Uterus (tissue), 2 donors: ENCODE measurements around the gene PARD3.

Experiments used
- CTCF ChIP-seq, 4 experiments: fragments of 200-600 bp in 2 of 4; fragments of 450-650 bp in 2 of 4; sonication (generic) in 2 of 4; IDR thresholded peaks; one replicate each; pipeline ENCODE4 v1.5.1; 2016 to 2019; ENCODE audit warnings: antibody characterized with exemption in 4 of 4, mild to moderate bottlenecking in 2 of 4, moderate library complexity in 1 of 4
- POLR2A ChIP-seq, 2 donors: fragments of 450-650 bp; IDR thresholded peaks; one replicate each; pipeline ENCODE4 v1.6.1; 2016; ENCODE audit warnings: antibody characterized with exemption in 2 of 2, mild to moderate bottlenecking in 1 of 2, moderate library complexity in 1 of 2

- TF ChIP-seq POLR2A (IDR thresholded peaks at IDR 0.05) (no peak), CTCF (IDR thresholded peaks at IDR 0.05) (no peak)
These were observed 80.2 kb downstream of the PARD3 start for GRCh38 chr10:34734918-34735317.
